SK-N-SH (cell line): ENCODE results near the gene PAQR6.

Source experiments
- GABPA ChIP-seq: IDR thresholded peaks from 2 replicates; pipeline ENCODE4 v1.4.0; 2012; ENCODE audit warnings: low read depth, mild to moderate bottlenecking
- IRF3 ChIP-seq: fragments of 150-350 bp; IDR thresholded peaks from 2 replicates; pipeline ENCODE4 v1.6.1; 2016; ENCODE audit warnings: mild to moderate bottlenecking, low read depth, low read length
- POLR2AphosphoS5 ChIP-seq: IDR thresholded peaks from 2 replicates; pipeline ENCODE4 v1.6.1; 2012; ENCODE audit warnings: low read depth, low read length
- TF ChIP-seq, protein P1 (sequence below): fragments of 150-350 bp; IDR thresholded peaks from 2 replicates; pipeline ENCODE4 v1.6.1; 2017; ENCODE audit warnings: antibody characterized with exemption, low read length, low read depth, borderline replicate concordance

GRCh38 chr1:156284112-156284511 is 36.3 kb upstream of the PAQR6 start, which contains the start of gene TMEM79:
- TF ChIP-seq, protein P1, sequence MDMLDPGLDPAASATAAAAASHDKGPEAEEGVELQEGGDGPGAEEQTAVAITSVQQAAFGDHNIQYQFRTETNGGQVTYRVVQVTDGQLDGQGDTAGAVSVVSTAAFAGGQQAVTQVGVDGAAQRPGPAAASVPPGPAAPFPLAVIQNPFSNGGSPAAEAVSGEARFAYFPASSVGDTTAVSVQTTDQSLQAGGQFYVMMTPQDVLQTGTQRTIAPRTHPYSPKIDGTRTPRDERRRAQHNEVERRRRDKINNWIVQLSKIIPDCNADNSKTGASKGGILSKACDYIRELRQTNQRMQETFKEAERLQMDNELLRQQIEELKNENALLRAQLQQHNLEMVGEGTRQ: no peak
- no peak for TF ChIP-seq POLR2AphosphoS5
- no peak for TF ChIP-seq IRF3
- TF ChIP-seq GABPA: no peak
